ENCODE results near the gene DENND2D. TPM values are rescaled to one million over a fixed set of nuclear protein-coding genes. Genes with fewer than 3 reads are reported as not detected.

Gene DENND2D
- total and polyA plus RNA-seq, 8 donors = 8.0 to 30.4 (median 19.5) TPM

DNA sequence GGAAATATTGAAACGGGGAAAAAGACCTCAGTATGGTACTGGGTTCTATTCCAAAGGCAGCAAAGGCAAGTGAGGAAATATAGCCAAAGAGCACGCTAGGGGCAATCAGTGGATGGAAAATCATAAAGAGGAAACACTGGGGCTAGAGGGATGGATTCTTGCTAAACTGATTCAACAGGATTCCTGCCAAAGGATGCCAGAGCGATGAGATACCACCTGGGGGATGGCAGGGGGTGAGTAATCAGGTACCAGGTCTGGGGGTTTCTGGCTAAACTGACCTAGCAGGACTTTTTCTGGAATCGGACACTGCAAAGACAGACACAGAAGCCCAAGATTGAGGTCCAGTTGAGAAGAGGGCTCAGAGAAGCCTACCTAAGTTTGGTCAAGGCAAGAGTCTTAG is 33.8 kb upstream of the DENND2D start:
- Histone ChIP-seq H3K4me1 (no peaks in the 10 kb centered on the region), H3K36me3 (no peaks in the 10 kb centered on the region), H3K27ac (no peak overlapping the region), H3K27me3 (no peaks in the 10 kb centered on the region), H3K4me3 (no peak overlapping the region), H3K9me3 (no peaks in the 10 kb centered on the region)
- 76 to 83% methylated on average over 4 of the region's 4 CpGs for WGBS, 2 donors
- TF ChIP-seq, protein P1, sequence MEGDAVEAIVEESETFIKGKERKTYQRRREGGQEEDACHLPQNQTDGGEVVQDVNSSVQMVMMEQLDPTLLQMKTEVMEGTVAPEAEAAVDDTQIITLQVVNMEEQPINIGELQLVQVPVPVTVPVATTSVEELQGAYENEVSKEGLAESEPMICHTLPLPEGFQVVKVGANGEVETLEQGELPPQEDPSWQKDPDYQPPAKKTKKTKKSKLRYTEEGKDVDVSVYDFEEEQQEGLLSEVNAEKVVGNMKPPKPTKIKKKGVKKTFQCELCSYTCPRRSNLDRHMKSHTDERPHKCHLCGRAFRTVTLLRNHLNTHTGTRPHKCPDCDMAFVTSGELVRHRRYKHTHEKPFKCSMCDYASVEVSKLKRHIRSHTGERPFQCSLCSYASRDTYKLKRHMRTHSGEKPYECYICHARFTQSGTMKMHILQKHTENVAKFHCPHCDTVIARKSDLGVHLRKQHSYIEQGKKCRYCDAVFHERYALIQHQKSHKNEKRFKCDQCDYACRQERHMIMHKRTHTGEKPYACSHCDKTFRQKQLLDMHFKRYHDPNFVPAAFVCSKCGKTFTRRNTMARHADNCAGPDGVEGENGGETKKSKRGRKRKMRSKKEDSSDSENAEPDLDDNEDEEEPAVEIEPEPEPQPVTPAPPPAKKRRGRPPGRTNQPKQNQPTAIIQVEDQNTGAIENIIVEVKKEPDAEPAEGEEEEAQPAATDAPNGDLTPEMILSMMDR (IDR thresholded peaks at IDR 0.05) = no peak
- ATAC-seq (no peak), DNase-seq (no peak), FAIRE-seq (no peak)
- intact Hi-C loops (cut with DNase I) = no loop called here

DNA sequence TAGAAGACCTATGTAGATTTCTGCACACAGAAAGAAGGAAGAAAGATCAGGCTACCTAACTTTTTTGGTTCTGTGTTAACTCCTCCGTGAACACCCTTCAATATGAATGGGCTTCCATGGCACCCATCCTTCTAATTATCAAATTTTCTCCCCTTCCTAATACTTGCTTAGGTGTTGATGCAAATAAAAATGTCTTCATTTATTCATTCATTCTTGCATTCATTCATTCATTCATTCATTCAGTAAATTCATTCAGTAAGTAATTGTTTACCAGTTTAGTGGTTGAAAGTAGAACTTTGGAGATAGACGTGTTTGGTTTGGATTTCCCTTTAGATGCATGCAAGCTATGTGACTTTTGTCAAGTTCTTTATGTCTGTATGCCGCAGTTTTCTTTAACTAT is 31.7 kb upstream of the DENND2D start:
- Histone ChIP-seq H3K9me3 (no peaks in the 10 kb centered on the region), H3K36me3 (no peaks in the 10 kb centered on the region), H3K27me3 (no peaks in the 10 kb centered on the region), H3K27ac (no peak overlapping the region), H3K4me3 (no peak overlapping the region), H3K4me1 (peaks cover 0 to 5% (median 0%) of the 10 kb centered on the region in 3 donors)
- no peak for DNase-seq
- intact Hi-C loops (cut with DNase I) = no loop called here
- WGBS, 2 donors = 91 to 95% methylated on average over 3 of the region's 3 CpGs
- no peak for ATAC-seq
- TF ChIP-seq, protein P1 (IDR thresholded peaks at IDR 0.05) = no peak
- no peak for FAIRE-seq

DNA sequence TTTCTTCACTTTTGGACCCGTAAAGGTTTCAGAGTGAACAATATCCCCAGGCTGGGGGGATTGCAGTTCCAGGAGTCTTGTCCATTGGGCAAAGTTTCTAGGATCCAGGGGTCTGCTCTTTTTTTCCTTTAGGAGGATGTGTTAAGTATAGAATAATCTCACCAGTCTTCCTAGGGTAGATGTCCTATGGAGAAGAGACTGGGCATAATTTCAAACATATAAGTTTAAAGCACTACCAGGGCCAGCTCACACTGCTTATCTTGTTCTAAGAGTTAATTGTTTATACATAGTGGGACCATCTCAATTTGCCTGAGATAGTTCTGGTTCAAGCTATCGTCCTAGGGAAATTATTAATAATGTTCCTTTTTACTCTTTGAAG is 28.3 kb upstream of the DENND2D start:
- H3K9me3 ChIP-seq = no peaks in the 10 kb centered on the region
- TF ChIP-seq, protein P1 (IDR thresholded peaks at IDR 0.05) = no peak
- H3K4me1 ChIP-seq = peaks cover 0 to 7% (median 5%) of the 10 kb centered on the region in 3 donors
- ATAC-seq = no peak
- no peak for FAIRE-seq
- peak overlapping the region; percentile 1 to 71 (median 66) for H3K27ac ChIP-seq
- intact Hi-C loops (cut with DNase I) = loop anchor here in 1 of 3 donors (10.0 kb wide), 1 partner anchor 536 kb away; no protein-coding TSS in a partner anchor
- no peaks in the 10 kb centered on the region for H3K27me3 ChIP-seq
- H3K36me3 ChIP-seq = no peaks in the 10 kb centered on the region
- no peak overlapping the region for H3K4me3 ChIP-seq
- DNase-seq = no peak
- WGBS, 2 donors = 68 to 84% methylated on average over 2 of the region's 2 CpGs

DNA sequence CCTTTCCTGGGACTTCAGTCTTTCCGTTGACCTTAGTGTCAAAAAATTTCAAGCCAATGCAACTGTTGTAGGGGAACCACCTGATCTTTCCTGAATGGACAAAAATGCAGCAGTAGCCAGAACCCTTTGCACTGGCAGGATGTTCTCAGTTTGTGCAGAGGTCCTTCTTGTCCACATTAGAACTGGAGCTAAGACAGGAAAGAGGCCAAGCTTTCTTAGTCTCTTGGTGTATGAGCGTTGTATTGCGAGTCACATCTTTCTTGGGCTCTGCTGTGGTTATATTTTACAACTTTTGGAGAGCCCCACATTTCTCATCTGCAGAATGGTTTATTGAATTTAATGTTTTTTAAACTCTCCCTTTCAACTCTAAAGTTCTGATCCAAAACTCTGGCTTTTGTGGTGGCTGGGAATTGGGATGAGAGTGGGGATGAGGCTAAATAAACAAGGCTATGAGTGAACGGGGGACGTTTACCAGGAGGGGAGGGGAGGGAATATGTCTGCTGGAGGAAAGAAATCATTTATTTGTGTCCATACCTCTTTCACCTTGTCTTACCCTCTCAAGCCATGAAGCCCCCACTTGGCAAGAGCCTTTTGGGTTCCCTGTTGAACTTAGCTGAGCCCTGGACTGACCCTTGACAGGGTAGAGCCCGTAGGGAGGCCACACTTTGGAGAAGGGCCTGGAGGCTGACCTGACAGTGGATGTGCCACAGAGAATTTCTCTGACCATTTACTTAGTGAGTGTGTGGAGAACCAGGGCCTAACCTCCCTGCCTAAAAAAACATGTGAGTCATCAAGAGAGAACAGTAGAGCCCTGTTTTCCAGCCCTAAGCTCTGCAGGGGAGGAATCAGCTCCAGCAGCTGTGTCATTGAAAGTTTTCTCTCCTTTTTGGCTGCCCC is 27.7 kb upstream of the DENND2D start:
- peak; percentile 76 to 96 (median 94) for ATAC-seq
- DNase-seq = peak in 2 of 6 donors; percentile 25 to 38
- intact Hi-C loops (cut with DNase I) = loop anchor here in 1 of 3 donors (10.0 kb wide), 1 partner anchor 537 kb away; no protein-coding TSS in a partner anchor
- TF ChIP-seq, protein P1 (IDR thresholded peaks at IDR 0.05) = no peak
- WGBS, 2 donors = 73 to 76% methylated on average over 6 of the region's 6 CpGs
- no peak for FAIRE-seq
- Histone ChIP-seq H3K4me1 (peaks cover 0 to 7% (median 5%) of the 10 kb centered on the region in 3 donors), H3K36me3 (no peaks in the 10 kb centered on the region), H3K27me3 (no peaks in the 10 kb centered on the region), H3K27ac (peak overlapping the region; percentile 1 to 71 (median 66)), H3K4me3 (no peak overlapping the region), H3K9me3 (no peaks in the 10 kb centered on the region)

DNA sequence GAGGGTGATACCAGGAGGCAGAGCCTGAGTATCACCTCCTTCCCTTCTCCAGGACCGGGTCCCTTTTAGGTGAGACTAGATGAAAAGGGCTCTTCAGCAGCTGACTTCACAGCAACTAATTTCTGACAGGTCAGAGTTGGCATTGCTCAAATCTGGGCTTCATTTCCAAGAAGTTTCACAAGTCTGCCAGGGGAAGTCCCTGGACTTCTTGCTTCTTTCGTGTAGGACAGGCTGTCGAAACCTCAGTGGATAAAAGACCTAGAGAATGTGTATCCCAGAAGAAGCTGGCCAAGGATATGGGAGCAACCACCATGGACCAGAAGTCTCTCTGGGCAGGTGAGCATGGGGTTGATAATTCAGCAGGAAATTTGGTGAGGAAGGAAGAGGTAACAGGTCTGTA is 27.0 kb upstream of the DENND2D start, which contains the start of gene CHI3L2:
TSS of gene CHI3L2 (plus strand) at position 280 of the 400 bp plus-strand sequence. CDS start at position 297, 17 bp downstream.
- ATAC-seq (peak in 1 of 4 donors; percentile 46), DNase-seq (no peak), FAIRE-seq (no peak)
- TF ChIP-seq, protein P1 (IDR thresholded peaks at IDR 0.05) = no peak
- no peak within 1 kb of the TSS for H3K4me3 ChIP-seq
- H3K27me3 ChIP-seq = no peaks in the 10 kb centered on the region
- H3K4me1 ChIP-seq = peaks cover 0 to 9% (median 7%) of the 10 kb centered on the region in 3 donors
- H3K9me3 ChIP-seq = no peaks in the 10 kb centered on the region
- WGBS, 2 donors = 76 to 89% methylated on average over 3 of the region's 3 CpGs
- intact Hi-C loops (cut with DNase I) = loop anchor here in 1 of 3 donors (10.0 kb wide), 1 partner anchor 537 kb away; no protein-coding TSS in a partner anchor
- H3K36me3 ChIP-seq = no peaks in the 10 kb centered on the region
- peak within 1 kb of the TSS; percentile 1 to 71 (median 66) for H3K27ac ChIP-seq

All from pancreas (tissue), 10 donors.